DMS 273 (cell line): ENCODE measurements around the gene MOCS1.

ENCODE experiments used
- DNase-seq: peaks from one replicate; lab custom pipeline; 2025; ENCODE audit not compliant: unreplicated experiment; lab: John Stamatoyannopoulos, UW

MOCS1 gene

DNA sequence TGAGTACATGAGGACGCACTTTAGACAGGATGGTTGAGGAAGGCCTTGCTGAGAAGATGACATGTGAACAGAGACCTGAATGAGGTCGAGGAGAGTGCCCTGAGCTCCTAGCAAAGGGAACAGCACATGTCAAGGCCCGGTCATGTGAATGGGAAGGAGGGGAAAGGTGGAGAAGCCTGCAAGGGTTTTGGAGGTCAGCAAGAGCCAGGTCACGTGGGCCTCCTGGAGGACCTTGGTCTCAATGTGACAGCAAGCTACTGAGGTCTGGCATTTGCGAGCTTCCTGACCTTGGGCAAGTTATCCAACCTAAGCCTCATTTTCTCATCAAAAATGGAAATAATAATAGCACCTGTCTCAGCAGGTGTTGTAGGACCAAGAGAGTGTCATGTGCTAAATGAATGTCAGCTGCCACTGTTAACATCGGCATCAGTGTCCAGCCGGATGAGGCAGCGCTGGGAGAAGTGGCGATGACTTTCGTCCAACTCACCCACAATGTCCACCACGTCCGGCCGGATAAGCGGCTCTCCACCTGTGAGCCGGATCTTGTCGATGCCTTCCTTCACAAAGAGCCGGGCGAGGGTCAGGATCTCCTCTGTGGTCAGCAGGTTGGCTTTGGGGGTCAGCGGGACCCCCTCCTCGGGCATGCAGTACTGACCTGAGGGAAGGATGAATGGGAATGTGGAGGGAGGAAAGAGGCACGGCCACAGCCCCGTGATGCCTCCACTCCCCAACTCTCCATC is 8.9 kb downstream of the MOCS1 start:
- no peak for DNase-seq

GRCh38 chr6:39924283-39924682 is 10.0 kb downstream of the MOCS1 start:
- no peak for DNase-seq

GRCh38 chr6:39923861-39924260 is 10.4 kb downstream of the MOCS1 start:
- DNase-seq, result no peak

DNA sequence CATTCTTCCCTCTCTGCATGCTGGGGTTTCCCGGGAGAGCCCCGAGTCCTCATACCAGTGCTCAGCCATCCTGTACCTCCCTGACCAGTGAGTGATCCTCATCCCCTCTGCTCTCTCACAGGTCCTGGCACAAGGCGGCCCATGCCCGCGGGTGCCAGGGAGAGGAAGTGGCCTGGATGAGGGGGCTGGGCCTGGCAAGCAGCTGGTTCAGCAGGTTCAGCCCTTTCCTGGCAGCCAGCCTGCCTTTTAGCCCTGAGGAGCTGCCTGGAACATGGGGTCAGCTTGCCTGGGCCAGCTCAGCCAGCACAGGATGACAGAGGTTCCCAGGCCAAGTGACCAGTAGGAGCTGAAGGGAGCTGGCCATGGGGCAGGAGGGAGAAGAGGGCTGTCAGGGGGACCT is 10.9 kb downstream of the MOCS1 start:
- no peak for DNase-seq

DNA sequence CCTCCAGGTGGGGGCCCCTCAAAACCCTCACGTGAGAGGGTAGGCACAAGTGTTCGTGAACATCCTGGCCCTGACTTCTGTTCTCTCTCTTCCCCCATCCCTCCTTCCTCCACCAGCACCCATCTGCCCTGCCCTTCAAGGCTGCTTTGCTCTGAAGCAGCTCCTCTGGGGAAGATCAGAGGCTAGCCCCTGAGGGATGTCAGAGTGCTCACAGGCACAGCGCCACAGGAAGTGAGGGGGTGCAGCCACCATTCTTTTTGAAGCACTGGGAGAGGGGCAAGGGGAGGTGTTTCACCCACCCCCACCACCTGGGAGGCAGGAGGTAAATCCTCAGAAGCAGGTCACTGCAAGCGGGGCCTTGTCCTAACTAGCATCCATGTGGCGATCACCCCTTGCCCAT is 11.4 kb downstream of the MOCS1 start:
- no peak for DNase-seq

DNA sequence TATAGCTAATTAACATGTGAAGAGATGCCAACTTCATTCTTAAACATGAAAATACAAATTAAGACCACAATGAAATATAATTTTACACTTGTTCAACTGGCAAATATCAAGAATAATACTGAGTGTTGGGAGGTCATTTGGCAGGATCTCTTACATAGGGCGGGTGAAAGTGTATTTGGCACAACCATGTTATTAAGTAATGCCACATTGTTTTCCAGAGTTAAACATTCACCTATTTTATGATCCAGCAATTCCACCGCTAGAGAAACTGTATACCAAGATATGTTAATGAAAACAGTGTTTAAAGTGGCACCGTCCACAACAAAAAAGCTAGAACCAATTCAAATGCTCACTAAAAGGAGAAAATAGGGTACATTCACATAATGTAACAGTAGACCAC is 14.1 kb downstream of the MOCS1 start:
- no peak for DNase-seq

- DNase-seq, result no peak
These were observed 15.4 kb downstream of the MOCS1 start for GRCh38 chr6:39918831-39919230.

- no peak for DNase-seq
These were observed 16.3 kb downstream of the MOCS1 start for GRCh38 chr6:39917981-39918380.

- DNase-seq, result no peak
These were observed 16.9 kb downstream of the MOCS1 start for GRCh38 chr6:39917329-39917728.

GRCh38 chr6:39915866-39916265 is 18.4 kb downstream of the MOCS1 start:
- no peak for DNase-seq

- DNase-seq, result no peak
These were observed 20.0 kb downstream of the MOCS1 start for GRCh38 chr6:39914239-39914638.

DNA sequence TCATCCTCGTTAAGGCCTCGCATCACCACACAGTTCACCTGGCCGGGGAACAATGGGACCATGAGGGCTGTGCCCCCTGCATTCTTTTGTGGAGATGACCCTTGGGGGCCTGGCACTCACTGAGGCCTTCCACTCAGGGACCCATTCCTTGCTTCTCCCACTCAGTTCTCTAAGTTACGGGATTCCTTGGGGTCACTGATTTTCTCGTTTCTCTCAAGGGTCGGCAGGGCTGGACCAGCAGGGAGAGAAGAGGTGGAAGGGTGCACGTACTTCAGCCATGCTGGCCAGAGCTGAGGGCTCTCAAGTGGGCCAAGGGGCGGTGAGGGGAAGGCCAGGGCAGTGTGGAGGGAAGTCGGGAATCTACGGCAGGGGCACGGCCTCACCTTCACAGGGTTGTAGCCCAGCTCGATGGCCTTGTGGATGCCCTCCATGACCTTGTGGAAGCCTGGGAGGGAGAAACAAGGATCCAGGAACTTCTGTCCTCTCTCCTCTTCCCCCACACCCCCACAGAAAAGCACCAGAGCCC is 20.8 kb downstream of the MOCS1 start:
- no peak for DNase-seq

GRCh38 chr6:39912446-39912845 is 21.8 kb downstream of the MOCS1 start:
- DNase-seq, result no peak

DNA sequence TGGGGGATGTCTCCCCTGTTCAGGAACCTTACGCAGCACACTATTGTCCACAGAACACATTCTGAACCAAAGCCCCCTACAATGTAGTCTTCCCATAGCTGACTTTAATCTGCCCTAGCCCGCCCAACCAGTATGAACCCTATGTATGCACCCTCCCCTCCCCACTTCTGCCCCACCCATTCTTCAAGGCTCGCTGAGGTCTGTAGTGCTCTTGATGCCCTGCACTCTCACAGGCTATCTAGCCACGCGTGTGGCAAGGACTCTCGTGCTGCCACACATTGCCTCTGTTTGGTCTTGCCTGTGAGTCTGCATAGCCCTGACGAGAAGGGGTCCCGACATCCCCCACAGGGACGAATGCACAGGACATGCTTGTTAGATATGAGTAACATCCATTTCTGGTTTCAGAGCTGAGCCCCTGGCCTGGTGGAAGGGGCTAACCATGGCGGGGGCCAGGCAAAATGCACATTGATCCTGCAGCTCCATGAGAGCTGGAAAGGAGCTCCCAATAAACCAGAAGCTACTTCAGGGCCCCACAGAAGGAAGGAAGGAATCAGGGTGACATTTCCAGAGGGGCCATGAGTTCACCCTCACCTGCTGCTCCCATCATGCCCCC is 22.6 kb downstream of the MOCS1 start:
- no peak for DNase-seq

DNA sequence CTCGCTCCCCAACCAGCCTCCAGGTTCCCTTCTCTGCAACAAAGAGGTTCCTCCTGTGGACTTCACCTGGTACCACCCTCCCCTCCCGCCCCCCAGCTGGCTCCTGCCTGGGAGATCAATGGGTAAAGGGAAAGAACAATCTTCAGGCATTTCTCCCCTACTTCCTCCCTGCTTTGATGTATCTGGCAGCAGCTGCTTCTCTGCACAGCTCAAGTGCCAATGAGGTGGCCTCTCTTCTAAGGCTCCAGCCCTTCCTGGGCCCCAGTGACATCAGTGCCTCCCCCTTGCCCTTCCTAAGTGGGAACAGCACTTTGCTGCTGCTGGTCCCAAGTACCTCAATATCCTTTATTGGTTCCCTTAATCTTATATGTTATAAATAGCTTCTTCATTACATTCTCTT is 23.5 kb downstream of the MOCS1 start:
- DNase-seq, result no peak

DNA sequence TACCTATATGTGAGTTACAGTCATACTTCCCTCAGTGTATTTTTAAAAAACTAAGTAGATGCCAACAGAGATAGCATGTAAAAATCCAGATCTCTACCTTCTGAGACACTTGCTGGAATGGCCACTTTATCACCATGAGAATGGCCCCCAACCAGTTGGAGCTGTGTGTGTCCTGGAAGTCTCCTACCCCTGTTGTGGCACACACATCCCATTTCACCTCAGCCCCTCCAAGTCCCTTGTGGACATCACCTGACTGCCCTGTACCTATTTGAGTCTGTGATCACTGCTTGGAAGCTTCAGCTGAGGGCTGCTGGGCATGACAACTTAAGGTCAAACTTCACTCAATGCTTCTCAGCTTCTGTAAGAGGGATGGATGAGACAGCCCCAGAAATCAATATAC is 24.1 kb downstream of the MOCS1 start:
- DNase-seq, result no peak

DNA sequence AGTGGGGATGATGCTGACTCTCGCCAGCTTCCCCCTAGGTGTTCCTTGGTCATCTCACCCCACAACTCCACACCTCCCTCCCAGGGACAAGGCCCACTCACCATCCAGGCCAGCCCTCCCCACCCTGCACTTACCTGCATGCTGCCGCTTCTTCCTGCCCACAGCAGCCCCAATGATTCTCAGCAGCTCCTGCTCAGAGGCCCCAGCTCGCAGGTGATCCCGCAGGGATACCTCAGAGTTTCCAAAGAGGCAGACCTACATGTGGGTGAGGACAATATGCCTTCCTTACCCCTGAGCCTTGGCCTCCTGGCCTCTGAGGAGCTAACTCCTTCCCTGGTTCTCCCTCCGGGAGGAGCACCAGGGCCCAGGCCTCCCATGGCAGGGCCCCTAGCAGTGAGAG is 24.6 kb downstream of the MOCS1 start:
- DNase-seq, result no peak

DNA sequence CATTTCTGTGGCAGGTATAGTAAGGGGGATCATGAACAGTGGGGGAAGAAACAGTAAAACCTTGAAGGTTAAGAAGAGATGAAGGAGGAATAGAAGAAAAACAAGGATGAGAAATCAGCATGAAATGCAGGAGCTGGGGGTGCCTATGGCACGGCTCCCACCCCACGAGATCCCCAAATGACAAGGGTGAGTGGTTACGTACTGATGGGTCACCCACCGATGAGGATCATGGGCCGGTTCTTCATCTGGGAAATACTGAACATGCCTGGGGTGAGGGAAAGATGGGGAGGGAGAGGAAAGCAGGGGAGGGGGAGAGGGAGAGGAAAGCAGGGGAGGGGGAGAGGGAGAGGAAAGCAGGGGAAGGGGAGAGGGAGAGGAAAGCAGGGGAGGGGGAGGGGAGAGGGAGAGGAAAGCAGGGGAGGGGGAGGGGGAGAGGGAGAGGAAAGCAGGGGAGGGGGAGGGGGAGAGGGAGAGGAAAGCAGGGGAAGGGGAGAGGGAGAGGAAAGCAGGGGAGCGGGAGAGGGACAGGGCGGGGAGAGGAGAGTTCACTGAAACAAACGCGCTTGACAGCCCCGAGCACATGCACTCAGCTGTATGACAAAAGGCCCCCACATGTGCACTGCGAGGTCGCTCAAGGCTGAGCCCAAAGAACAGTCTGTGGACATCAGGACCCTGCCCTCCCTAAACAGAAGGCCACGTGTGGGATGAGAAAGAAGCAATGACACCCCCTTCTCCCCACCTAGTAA is 25.3 kb downstream of the MOCS1 start:
- no peak for DNase-seq

- DNase-seq, result no peak
These were observed 26.2 kb downstream of the MOCS1 start for GRCh38 chr6:39907871-39908575.

- DNase-seq, result no peak
These were observed 27.9 kb downstream of the MOCS1 start for GRCh38 chr6:39906318-39906761.

DNA sequence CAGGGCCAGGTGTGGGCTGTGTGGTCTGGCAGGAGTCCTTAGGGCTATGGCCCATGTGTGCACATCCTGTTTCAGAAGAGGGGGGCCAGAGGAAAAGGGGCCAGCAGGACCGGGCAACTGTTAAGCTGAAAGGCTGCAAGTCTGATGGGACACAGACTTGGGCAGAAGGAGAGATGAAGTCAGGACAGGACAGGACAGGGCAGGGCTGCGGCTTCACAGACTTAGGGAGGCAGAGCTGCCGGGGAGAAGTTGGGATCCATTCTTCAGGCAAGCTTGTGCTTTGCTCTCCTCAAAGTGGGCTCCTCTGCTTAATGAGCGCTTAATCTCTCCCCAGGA is 28.7 kb downstream of the MOCS1 start:
- no peak for DNase-seq
